ENCODE data around the gene CCT6A.
"Not testable (repeated sequence)": the region's sequence is repeated elsewhere in the genome, so short reads cannot be mapped to it uniquely, and the experiment has no call there.

The CCT6A gene

GRCh38 chr7:56105508-56105907, 53.9 kb downstream of the CCT6A start:
- no peak for DNase-seq

GRCh38 chr7:56106108-56107073, 54.8 kb downstream of the CCT6A start, which contains the start of gene CHCHD2:
TSS of gene CHCHD2 (minus strand) at chr7:56106476. CDS start at chr7:56106413, 63 bp downstream.
- peak; percentile 98 for DNase-seq

GRCh38 chr7:56107954-56108258, 56.3 kb downstream of the CCT6A start:
- no peak for DNase-seq

GRCh38 chr7:56110611-56111010, 59.0 kb downstream of the CCT6A start:
- no peak for DNase-seq

GRCh38 chr7:56112244-56112643, 60.7 kb downstream of the CCT6A start:
- DNase-seq, result not testable (repeated sequence)

Data from NCI-H526 treated with DMSO at 0.1 percent for 48 hours (cell line).